ENCODE results near the gene KIF16B.
"Not testable (repeated sequence)": the region's sequence is repeated elsewhere in the genome, so short reads cannot be mapped to it uniquely, and the experiment has no call there.

The KIF16B gene, protein sequence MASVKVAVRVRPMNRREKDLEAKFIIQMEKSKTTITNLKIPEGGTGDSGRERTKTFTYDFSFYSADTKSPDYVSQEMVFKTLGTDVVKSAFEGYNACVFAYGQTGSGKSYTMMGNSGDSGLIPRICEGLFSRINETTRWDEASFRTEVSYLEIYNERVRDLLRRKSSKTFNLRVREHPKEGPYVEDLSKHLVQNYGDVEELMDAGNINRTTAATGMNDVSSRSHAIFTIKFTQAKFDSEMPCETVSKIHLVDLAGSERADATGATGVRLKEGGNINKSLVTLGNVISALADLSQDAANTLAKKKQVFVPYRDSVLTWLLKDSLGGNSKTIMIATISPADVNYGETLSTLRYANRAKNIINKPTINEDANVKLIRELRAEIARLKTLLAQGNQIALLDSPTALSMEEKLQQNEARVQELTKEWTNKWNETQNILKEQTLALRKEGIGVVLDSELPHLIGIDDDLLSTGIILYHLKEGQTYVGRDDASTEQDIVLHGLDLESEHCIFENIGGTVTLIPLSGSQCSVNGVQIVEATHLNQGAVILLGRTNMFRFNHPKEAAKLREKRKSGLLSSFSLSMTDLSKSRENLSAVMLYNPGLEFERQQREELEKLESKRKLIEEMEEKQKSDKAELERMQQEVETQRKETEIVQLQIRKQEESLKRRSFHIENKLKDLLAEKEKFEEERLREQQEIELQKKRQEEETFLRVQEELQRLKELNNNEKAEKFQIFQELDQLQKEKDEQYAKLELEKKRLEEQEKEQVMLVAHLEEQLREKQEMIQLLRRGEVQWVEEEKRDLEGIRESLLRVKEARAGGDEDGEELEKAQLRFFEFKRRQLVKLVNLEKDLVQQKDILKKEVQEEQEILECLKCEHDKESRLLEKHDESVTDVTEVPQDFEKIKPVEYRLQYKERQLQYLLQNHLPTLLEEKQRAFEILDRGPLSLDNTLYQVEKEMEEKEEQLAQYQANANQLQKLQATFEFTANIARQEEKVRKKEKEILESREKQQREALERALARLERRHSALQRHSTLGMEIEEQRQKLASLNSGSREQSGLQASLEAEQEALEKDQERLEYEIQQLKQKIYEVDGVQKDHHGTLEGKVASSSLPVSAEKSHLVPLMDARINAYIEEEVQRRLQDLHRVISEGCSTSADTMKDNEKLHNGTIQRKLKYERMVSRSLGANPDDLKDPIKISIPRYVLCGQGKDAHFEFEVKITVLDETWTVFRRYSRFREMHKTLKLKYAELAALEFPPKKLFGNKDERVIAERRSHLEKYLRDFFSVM (N-terminal part only)

GRCh38 chr20:16573001-16573965, at the start of gene KIF16B:
Gene KIF16B (minus strand): TSS chr20:16573448. CDS start chr20:16573275, 173 bp downstream.
- DNase-seq (ENCODE audit: low read depth in 2 of 2) = peak; percentile 33 to 81

DNA sequence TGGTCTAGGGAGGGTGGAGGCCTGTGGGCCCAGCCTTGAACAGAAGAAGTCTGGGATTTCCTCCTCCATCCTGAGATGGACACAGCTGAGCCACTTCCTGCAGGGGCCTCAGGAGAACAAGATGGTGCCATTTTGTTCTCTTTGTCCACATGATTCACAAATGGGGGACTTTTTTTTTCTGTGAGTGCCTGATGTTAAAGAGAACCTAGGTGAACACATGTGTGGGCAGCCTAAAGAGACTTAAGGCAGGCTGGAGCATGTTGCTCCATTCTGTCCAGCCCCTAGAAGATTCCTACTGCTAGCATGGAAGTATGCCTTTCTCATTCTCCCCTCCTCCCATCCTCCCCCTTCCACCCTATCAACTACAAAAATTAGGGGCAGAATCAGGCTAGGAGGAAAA, 49.3 kb upstream of the KIF16B start:
- DNase-seq (ENCODE audit: low read depth in 2 of 2) = no peak

DNA sequence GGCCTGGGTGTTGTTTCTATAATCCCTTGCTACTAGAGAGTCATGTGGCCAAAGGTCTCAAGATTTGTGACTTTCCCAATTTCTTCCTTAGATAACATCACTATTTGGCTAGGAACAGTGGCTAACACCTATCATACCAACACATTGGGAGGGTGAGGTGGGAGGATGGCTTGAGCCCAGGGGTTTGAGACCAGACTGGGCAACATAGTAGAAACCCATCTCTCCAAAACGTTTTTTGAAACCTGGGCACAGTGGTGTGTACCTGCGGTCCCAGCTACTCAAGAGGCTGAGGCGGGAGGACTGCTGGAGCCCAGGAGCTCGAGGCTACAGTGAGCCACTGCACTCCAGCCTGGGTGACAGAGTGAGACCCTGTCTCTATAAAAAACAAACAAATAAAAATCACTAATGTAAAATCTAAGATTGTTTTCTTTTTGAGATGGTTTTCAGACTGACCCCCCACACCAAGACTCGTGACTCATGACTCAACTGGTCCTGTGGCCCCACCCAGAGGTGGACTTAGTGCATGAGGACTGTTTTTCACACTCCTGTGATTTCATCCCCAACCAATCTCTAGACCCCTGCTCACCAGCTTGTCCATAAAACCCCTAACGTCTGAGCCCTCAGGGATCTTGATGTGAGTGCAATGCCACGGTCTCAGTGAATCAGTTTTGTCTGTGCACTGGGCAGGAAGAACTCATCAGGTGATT, 48.3 kb upstream of the KIF16B start:
- no peak for DNase-seq (ENCODE audit: low read depth in 2 of 2)

- no peak for DNase-seq (ENCODE audit: low read depth in 2 of 2)
Observed at GRCh38 chr20:16620961-16621360, 47.7 kb upstream of the KIF16B start.

DNA sequence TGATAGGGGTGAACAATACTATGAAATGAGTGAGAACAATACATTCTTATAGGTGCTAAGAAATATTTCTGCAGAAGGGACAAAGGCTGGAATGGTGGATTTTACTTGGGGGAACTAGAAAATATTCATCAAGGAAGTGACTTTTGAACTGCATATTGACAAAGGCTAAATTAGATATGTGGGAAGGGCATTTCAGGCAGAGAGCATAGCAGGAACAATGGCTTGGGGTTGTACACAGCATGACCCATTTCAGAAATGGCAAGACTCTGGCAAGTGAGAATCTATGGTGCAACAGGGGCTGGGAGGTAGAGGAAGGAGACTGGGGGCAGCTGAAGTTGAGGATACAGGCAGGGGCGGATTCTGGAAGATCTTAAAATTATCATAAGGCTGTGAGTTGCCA, 46.7 kb upstream of the KIF16B start:
- DNase-seq (ENCODE audit: low read depth in 2 of 2) = no peak

GRCh38 chr20:16617056-16617455, 43.8 kb upstream of the KIF16B start:
- no peak for DNase-seq (ENCODE audit: low read depth in 2 of 2)

GRCh38 chr20:16616317-16616716, 43.1 kb upstream of the KIF16B start:
- no peak for DNase-seq (ENCODE audit: low read depth in 2 of 2)

DNA sequence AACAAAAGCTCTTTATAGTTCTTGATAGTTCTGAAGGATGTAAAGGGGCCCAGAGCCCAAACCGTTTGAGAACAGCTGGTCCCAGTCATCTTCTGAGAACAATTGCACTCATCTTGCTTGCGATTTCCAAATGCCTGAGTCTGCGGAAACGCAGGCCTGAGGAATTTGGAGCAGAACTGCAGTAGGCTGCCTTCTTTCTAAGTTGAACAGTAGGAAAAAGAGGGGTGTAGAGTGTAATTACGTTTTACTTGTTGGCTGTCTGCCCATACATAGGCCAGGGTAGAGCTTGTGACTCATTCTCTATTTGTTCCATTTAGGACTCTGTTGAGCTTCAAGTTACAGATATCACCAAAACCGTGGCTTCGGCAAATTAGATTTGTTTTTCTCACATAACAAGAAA, 42.0 kb upstream of the KIF16B start:
- no peak for DNase-seq (ENCODE audit: low read depth in 2 of 2)

GRCh38 chr20:16613954-16614353, 40.7 kb upstream of the KIF16B start:
- no peak for DNase-seq (ENCODE audit: low read depth in 2 of 2)

GRCh38 chr20:16612706-16613105, 39.5 kb upstream of the KIF16B start:
- no peak for DNase-seq (ENCODE audit: low read depth in 2 of 2)

GRCh38 chr20:16611817-16612216, 38.6 kb upstream of the KIF16B start:
- no peak for DNase-seq (ENCODE audit: low read depth in 2 of 2)

- DNase-seq (ENCODE audit: low read depth in 2 of 2) = no peak
Observed at GRCh38 chr20:16609066-16609465, 35.8 kb upstream of the KIF16B start.

- no peak for DNase-seq (ENCODE audit: low read depth in 2 of 2)
Observed at GRCh38 chr20:16608277-16608650, 35.0 kb upstream of the KIF16B start.

- no peak for DNase-seq (ENCODE audit: low read depth in 2 of 2)
Observed at GRCh38 chr20:16607364-16608276, 34.4 kb upstream of the KIF16B start.

GRCh38 chr20:16606468-16607070, 33.3 kb upstream of the KIF16B start:
- DNase-seq (ENCODE audit: low read depth in 2 of 2) = no peak

DNA sequence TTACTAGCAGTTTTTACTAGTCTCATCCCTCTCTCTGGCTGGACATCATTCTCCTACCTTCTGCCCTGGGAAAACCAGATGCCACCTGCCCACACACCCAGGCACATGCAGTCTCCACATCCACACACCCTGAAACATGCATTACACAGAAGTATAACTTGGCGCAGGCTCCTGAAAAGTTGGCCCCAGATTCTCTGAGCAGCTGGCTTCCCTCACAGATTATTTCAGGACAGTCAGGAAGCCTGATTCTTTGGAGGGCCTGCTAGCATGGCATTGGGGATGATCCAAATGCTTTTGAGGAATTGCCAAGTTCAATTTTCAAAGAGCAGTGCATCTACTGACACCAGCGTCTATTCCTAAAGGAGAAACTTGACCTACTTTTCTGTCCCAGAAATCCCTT, 27.8 kb upstream of the KIF16B start:
- no peak for DNase-seq (ENCODE audit: low read depth in 2 of 2)

DNA sequence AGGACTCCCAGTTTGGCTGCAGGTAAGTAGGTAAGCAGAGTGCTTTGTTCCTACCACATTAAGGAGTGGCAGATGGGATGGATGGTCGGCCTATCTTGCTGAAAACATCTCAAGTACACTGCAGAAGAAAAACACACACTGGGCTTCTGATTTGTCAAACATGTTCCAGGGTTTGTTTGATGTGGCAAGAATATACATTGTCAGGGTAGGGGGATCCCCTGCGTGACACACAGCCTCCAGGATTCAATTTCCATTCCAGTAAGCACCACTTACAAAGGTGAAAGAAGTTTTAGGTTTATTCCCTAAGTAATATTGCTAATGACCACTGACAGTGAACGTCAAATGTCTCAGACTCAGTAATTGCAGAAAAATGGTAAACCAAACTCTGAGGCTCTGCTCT, 26.0 kb upstream of the KIF16B start:
- DNase-seq (ENCODE audit: low read depth in 2 of 2) = no peak

DNA sequence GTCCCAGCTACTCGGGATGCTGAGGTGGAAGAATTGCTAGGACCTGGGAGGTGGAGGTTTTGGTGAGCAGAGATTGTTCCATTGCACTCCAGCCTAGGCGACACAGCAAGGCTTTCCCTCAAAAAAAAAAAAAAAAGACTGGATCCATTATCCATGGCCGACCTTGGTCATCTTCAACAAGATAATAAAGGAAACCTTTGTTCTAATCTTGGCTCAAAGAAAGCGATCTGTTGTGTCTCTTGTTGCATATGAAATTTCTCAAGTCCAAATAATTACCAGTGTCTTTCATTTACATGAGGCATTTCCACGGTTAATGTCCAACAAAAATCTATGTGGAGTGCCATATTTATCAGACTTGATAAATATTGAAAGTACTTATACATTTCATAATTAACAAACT, 23.7 kb upstream of the KIF16B start:
- no peak for DNase-seq (ENCODE audit: low read depth in 2 of 2)

GRCh38 chr20:16596404-16596803, 23.2 kb upstream of the KIF16B start:
- DNase-seq (ENCODE audit: low read depth in 2 of 2) = not testable (repeated sequence)
